NCI-H82 treated with DMSO at 0.1 percent for 48 hours (cell line): ENCODE results near the gene FMO1.
"Not testable (repeated sequence)": the region's sequence is repeated elsewhere in the genome, so short reads cannot be mapped to it uniquely, and the experiment has no call there.

ENCODE experiments used
- DNase-seq: peaks from one replicate; lab custom pipeline; 2025; ENCODE audit not compliant: unreplicated experiment; lab: John Stamatoyannopoulos, UW

FMO1 gene

DNA sequence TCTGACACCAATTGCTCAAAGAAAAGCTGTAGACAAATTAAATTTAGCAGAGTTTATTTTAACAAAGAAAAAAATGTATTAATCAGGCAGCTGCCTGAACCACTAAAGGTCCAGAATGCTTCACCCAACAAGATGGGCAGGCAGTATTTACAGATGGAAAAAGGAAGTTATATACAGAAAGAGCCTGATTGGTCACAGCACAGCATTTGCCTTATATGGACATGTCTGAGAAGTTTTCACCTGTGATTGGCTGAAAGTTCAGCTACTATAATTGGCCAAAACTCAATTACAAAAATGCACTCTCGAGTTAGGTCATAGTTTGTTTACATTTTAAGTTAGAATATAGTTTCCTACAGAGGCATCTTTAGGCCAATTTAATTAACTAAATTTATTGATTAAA lies 15.1 kb upstream of the FMO1 start:
- no peak for DNase-seq

DNA sequence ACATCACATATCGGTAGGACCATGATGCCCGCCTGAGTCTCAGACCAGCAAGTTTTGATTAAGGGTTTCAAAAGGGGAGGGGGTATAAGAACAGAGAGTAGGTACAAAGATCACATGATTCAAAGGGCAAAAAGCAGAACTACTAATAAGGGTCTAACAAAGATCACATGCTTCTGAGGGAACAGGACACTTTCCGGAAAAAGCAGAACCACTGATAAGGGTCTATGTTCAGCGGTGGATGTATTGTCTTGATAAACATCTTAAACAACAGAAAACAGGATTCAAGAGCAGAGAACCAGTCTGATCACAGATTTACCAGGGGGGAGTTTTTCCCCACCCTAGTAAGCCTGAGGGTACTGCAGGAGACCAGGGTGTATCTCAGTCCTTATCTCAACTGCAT lies 12.1 kb upstream of the FMO1 start:
- DNase-seq: not testable (repeated sequence)

DNA sequence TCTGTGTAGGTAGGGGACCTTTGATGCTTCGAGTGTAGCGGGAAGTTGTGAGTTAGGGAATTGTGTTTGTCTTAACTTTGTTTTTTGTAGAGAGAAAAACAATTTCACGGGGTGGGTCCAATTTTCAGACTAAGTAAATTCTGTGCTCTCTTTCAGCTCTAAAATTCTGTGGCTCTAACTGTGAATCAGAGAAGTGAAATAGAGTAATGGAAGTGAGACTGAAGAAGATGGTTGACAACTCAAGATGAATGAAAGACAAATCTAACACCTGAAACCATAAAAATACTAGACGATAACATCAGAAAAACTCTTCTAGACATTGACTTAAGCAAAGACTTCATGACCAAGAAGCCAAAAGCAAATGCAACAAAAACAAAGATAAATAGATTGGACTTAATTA lies 4.4 kb upstream of the FMO1 start:
- no peak for DNase-seq

DNA sequence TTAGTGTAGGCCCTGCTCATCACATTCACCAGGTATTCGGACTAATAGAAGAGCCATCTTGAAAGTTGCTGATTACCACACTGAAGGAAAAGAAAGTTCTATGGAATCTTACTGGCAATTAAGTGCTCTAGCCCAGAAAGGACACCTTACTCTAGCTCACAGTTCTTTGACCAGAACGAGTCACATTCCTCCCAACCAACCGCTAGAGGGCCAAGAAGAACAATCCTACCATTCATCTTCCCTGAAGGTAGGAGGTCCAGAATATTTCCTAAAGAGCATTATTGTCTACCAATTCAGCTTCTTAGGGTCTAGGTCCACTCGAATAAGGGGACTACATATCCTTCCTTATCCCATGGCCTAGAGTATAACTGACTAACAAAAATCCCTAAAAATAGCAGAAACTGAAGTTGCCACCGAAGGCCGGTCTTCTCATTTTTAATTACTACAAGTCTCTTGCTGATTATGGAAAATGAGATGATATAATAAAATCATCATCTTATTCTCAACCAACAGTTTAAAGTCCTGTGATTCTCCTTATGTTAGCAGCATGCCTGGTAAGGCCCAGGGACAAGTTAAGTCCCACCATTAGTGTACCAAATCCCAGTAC lies 2.7 kb upstream of the FMO1 start:
- peak; percentile 32 for DNase-seq

DNA sequence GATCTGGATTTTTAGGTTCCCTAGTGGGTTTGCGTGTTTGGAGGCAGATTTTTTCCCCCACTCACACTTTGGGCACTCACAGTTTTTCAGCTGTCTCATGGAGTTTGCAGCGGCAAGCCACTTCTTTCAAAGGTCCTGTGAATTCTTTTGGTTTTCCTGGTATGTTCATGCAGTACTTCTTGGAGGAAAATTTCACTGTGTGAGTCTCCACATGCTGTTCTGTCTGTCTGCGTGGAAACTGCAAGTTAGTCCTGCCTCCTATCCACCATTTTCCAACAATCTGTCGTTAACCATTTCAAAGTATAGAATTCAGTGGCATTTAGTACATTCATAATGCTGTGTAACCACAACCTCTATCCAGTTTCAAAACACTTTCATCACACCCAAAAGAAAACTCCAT lies 793 bp upstream of the FMO1 start:
- DNase-seq: no peak

DNA sequence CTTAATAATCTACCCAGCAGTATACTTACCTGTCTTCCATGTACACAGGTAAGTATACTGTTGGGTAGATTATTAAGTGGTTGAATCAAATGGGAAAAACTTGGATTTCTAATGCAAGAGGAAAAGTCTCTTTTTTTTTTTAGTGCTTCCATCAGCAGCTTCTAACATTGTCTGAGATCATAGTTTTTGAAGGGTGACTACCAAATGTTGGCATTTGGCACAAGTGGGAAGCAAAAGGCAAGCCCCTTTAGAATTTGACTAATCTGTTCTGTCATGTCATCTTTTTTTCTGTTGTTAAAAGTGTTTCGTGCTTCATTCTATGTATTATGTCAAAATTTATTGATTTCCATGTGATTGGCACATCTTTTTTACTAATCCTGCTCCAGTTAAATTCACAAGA lies 547 bp downstream of the FMO1 start:
- no peak for DNase-seq

DNA sequence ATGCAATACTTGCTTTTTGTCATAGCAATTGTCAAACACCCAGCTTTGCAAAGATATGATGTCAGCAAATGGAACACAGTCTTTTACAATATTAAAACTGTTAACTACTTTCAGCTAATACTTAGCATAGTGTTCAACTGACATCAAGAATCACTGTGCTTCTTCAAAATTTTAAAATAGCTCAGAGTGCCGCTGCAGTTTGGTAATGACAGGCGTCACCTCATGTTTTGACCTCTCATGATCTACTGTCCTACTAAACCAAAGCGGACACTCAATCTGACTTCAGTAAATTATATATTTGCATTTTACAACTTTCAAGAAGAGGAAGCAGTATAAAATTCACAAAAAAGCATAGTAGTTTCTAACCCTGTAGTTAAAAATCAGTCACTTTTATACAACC lies 2.0 kb downstream of the FMO1 start:
- DNase-seq: no peak

DNA sequence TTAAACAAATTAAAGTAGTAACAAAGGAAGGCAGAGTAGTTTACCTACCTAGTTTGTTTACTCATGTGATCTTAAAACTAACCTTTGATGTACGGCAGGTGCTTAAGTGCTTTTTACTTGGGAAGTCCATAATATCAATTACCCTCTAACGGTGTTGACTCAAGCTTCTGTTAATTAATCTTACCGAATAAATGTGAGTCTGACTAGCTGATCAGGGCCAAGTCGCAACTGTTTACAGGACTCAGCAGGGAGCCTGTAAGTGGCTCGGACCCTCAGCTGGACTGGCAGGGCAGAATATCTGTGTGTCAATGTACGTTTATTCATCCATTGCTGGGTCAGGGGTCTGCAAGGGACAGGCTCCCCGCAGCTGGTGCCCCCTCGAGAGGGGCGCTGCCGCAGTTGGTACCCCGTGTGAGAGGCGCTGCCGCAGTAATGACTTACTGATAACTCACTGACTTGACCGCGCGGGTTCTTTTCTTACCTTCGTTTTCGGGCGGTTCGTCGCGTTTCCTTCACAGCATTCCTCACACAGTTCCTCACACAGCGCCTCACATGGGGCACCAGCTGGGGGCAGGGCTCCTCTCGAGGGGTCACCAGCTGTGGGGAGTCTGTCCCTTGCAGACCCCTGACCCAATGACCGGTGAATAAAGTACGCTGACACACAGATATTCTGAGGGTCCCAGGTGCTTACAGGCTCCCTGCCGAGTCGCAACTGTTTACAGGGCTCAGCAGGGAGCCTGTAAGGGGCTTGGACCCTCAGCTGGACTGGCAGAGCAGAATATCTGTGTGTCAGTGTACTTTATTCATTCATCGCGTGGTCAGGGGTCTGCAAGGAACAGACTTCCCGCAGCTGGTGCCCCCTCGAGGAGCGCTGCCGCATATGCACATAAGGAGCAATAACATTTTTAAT lies 3.0 kb downstream of the FMO1 start:
- DNase-seq: peak; percentile 45

DNA sequence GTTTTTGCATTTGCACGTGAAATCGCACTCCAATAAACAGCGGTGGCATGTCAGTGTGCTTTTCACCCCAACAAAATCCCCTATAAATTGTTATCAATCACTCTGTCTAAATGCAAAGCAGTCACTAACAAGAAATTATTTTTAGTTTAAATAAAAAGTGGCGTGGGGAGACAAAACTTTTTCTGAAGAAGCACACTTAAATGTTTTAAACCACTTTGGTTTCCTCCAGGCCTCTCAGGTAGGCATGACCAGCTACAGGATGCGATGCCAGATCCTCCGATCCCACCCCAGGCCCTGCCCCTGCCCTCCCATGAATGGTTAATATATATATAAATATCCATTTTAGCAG lies 3.6 kb downstream of the FMO1 start:
- no peak for DNase-seq

DNA sequence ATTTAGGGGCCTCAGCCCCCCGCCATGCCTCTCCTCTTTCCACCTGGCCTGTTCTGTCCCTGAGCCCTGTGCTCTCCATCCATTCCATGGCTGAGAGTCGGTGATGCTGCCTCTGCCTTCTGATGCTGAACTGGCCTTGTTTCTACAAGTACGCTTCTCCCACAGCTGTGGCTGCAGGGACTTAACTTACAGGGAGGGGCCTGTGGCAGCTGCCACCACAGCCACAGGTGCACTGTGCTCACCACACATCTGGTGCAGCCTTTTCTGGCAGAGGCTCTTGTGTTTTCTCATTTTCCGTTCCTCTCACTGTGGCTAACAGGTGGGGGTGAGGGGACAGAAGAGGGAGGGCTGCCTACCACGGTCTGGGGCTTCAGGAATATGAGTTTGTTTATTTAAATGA lies 4.2 kb downstream of the FMO1 start:
- DNase-seq: no peak

DNA sequence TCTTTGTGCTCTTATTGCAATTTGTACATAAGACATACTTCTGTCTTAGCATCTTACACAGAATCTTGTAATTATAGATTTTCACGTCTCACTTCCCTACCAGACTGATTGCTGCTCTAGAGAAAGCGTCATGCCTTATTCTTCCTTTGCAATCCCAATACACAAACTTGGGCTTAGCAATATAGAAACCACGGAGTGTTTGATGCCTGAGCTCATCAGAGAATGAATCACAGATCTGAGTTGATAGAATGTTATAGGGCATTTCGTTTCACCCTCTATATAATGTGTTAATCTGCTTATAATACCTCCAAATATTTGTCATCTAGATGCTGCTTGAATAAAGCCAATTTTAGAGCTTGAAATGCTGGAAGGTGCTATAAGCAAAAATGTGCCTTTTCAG lies 6.6 kb downstream of the FMO1 start:
- no peak for DNase-seq

DNA sequence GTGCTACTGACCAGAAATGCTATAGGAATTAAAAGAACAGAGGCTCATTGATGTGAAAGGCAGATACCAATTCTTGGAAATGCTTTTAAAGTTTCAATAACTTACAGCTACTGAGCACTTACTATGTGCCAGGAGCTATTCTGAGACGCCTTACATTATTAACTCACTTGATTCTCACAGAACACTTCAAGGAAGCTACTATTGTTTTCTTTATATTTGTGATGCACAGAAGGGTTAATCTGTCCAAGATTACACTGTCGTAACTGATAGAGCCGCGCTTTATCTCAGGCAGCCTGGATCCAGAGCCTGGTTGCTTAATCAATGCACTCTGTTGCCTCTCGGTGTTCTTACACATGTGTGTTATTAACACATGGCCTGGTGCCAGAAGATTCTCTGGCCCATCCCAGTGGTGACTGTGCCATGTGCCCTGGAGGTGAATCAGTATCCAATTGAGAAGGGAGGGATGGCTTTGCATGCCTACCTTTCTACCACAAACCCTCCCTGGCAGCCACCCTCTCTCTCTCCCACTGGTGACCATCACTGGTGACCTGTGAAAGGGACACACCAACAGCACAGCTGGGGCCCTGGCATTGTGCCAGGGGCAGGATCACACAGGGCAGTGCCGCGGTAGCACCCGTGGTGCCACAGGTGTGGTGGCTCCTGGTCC lies 8.8 kb downstream of the FMO1 start:
- no peak for DNase-seq

DNA sequence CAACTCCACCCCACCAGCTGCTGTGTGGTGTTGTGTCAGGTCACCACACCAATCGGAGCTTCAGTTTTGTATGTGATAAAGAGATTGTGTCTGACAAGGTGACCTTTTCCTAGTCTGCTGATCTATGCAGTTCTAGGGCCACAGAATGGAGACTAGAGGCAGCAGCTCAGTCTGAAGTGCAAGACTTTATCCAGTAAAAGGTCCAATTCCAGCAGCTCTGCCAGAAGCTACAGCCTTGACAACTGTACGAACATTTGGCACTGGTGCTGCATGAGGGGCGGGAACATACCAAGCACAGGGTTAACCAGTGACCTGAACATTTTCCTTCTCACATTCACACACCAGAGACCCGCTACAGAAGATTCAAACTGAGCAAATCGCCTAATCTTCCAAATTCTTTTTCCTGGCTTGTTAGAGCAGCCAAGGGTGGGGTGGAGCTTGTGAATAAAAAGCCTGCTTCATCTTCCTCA lies 9.3 kb downstream of the FMO1 start:
- DNase-seq: no peak

DNA sequence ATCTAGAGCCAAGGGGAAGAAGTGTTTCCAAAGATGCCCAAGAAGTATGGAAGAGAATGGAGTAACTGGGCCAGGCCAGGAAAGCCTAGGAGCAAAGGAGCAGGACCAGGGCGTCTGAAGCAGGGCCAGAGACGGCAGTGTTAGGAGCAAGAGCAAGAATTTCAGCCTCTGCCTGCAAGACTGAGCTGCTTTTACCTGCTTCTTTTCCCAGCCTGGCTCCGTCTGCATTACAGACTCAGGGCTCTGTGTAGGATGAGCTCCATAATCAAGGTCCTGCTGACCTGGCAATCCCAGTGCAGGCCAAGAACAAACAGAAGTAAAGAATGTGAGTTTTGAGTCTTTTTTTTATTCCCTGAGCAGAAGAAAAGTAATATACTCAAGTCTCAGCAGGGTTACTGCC lies 10.1 kb downstream of the FMO1 start:
- DNase-seq: no peak

DNA sequence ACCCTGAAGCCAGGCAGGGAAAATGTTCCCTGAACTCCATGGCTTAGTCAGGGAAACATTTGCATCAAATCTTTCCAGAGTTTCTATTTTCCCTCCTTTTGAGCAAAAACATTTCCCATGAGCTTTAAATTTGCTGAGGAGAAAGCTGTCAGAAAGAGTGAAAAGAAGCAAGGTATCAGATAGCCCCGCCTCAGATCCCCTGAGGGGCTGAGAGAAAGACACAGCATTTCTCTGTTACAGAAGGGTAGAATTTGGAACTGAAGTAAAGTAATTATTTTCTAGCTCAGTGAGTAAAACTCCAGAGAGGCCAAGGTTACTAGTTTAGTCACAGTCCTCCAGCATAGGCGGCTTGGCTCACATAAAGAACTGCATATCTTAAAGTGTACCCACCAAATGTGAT lies 10.6 kb downstream of the FMO1 start:
- DNase-seq: no peak

DNA sequence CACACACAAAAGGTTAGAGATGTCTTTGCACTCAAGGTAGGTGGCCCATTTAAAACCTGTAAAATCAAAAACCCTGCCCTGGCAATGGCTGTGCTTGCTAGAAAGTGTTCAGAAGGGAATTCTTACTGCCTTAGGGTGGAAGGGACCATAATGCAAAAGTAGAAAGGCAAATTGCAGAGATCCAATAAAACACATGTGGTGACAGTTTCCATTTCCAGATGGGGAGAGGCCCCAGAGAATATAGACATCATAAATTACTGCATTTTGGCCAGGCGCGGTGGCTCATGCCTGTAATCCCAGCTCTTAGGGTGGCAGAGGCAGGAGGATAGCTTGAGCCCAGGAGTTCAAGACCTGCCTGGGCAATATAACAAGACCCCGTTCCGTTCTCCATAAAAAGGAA lies 13.0 kb downstream of the FMO1 start:
- DNase-seq: no peak

DNA sequence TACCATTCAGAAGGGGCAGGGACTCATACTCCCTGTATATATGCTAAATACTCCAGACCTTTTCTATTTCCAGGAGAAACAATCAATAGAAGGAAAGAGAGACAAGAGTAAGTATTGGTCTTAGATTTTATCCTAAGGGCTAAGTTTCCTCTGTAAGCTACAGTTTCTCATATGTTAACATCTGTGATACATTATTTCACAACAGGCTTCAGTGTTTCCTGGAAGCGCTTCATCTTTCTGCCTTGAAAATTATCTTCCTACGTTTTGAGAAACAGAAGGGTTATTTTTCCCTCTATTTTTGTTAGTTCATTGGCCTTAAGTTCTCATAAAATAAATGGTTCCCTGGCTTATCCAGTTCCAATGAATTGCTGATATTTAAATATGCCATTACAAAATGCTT lies 15.6 kb downstream of the FMO1 start:
- DNase-seq: no peak

DNA sequence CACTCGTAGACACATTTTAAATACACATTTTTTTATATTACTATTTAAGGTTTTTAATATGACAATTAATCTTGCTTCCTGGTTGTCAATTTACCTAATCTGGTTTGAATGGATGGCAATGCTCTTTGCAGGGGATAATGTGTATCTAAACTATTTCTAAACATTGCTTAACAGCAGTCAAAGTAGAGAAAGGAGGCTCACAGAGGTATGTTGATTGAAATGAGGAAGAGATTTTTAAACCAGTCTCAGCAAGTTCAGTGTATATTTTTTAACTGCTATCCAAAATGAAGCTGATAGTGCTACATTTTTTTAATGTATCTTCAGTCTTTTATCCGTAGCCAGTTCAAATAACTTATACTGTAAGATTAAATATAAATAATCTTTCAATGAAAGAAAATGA lies 17.4 kb downstream of the FMO1 start:
- no peak for DNase-seq

DNA sequence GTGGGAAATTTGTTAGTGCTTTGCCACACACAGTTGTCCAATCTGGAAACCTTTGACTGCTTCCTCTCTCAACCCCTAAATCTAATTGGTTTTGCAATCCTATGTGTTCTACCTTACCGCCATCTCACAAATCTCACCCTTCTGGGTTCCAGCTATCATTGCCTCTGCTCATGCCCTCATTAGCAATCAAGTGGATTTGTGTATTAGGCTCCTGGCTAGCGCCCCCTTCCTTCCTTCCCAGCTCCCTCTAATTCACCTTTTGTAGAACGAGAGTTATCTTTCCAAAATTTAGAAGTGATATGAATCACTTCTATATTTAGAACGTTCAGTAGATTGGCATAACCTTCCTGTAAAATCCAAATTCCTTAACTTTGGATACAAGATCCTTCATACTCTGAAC lies 18.6 kb downstream of the FMO1 start:
- DNase-seq: peak; percentile 51

DNA sequence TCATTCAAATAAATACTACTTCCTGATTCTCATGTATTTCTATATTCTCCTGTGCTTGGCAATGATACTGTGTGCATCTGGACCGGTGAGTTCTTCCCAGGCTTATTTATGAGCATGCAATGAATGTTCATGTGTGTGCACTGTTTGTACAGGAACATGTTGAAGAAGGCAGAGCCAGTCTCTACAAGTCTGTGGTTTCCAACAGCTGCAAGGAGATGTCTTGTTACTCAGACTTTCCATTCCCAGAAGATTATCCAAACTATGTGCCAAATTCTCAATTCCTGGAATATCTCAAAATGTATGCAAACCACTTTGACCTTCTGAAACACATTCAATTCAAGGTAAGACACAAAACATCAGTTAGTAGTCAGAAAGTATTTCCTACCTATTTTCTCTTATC lies 19.1 kb downstream of the FMO1 start:
- no peak for DNase-seq

DNA sequence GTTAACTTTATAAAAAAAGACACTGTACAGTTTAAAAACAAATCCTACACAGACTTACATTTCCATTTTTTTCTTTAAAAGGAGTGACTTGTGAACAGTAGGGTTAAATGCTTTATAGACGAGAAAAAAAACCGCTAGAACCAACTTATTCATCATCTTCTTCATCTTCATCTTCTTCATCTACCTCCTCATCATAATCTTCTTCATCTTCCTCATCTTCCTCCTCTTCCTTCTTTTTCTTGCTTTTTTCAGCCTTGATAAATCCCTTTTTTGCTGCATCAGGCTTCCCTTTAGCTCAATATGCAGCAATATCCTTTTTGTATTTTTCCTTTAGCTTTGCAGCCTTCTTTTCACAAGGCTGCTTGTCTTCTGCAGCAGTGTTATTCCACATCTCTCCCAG lies 22.5 kb downstream of the FMO1 start:
- DNase-seq: no peak

DNA sequence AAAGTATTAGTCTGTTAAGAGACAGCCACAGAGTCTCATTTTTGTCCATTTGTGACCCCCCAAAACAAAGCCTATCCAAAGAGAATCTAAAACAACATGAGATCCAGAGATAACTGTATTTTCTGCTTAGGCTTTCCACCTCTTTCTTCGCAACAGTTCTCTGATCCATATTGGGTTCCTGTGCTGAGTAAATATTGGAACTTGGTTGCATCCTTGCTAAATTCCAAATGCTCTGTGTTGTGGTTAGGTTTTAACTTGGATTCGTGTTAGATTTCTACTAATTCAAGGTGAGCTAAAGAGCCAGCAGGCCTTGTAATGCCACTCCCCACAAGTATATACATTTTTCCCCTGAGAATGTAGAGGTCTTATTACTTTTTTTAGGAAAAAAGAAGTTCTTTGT lies 29.2 kb downstream of the FMO1 start:
- DNase-seq: no peak
